ENCODE results near the gene HIRA.

Gene HIRA

GRCh38 chr22:19382240-19382639 lies 49.3 kb downstream of the HIRA start:
- H4K20me1 ChIP-seq (ENCODE audit: insufficient read depth, low read length): no peaks in the 10 kb centered on the region
- no peak overlapping the region for H2AFZ ChIP-seq (ENCODE audit: low read depth, low read length)

GRCh38 chr22:19378344-19378674 lies 53.2 kb downstream of the HIRA start:
- Histone ChIP-seq H3K9ac (ENCODE audit: low read length) (no peak overlapping the region), H3K27me3 (ENCODE audit: low read depth, low read length) (no peaks in the 10 kb centered on the region), H3K9me3 (ENCODE audit: insufficient read depth, low read length) (no peaks in the 10 kb centered on the region), H4K20me1 (ENCODE audit: insufficient read depth, low read length) (no peaks in the 10 kb centered on the region), H3K27ac (ENCODE audit: low read length) (no peak overlapping the region), H3K79me2 (ENCODE audit: low read length) (no peaks in the 10 kb centered on the region), H3K4me1 (ENCODE audit: low read length) (no peaks in the 10 kb centered on the region), H3K36me3 (replicated peaks; ENCODE audit: low read depth, low read length) (peaks cover 66% of the 10 kb centered on the region), H3K4me2 (ENCODE audit: low read length) (no peak overlapping the region), H3K4me3 (ENCODE audit: low read length) (no peak overlapping the region), H2AFZ (ENCODE audit: low read depth, low read length) (no peak overlapping the region)
- TF ChIP-seq EZH2phosphoT487 (IDR thresholded peaks at IDR 0.05; ENCODE audit: low read depth): no peak
- no peak for TF ChIP-seq CTCF (IDR thresholded peaks at IDR 0.05; ENCODE audit: low read depth, low read length)

More at GRCh38 chr22:19382240-19382639, 49.3 kb downstream of the HIRA start:
- H3K9me3 ChIP-seq (ENCODE audit: insufficient read depth, low read length): no peaks in the 10 kb centered on the region
- no peak overlapping the region for H3K27ac ChIP-seq (ENCODE audit: low read length)
- TF ChIP-seq EZH2phosphoT487 (IDR thresholded peaks at IDR 0.05; ENCODE audit: low read depth): no peak
- no peak for TF ChIP-seq CTCF (IDR thresholded peaks at IDR 0.05; ENCODE audit: low read depth, low read length)
- no peak overlapping the region for H3K9ac ChIP-seq (ENCODE audit: low read length)
- H3K36me3 ChIP-seq (replicated peaks; ENCODE audit: low read depth, low read length): peaks cover 50% of the 10 kb centered on the region
- H3K4me3 ChIP-seq (ENCODE audit: low read length): no peak overlapping the region
- H3K4me1 ChIP-seq (ENCODE audit: low read length): no peaks in the 10 kb centered on the region
- H3K79me2 ChIP-seq (ENCODE audit: low read length): no peaks in the 10 kb centered on the region
- no peak overlapping the region for H3K4me2 ChIP-seq (ENCODE audit: low read length)
- no peaks in the 10 kb centered on the region for H3K27me3 ChIP-seq (ENCODE audit: low read depth, low read length)

- H3K79me2 ChIP-seq (ENCODE audit: low read length): no peaks in the 10 kb centered on the region
Measured at GRCh38 chr22:19377565-19378343, 53.8 kb downstream of the HIRA start.

GRCh38 chr22:19376971-19377370 lies 54.6 kb downstream of the HIRA start:
- Histone ChIP-seq H3K36me3 (replicated peaks; ENCODE audit: low read depth, low read length) (peaks cover 62% of the 10 kb centered on the region), H3K4me3 (ENCODE audit: low read length) (no peak overlapping the region), H3K9ac (ENCODE audit: low read length) (no peak overlapping the region), H4K20me1 (ENCODE audit: insufficient read depth, low read length) (no peaks in the 10 kb centered on the region), H3K79me2 (ENCODE audit: low read length) (no peaks in the 10 kb centered on the region), H2AFZ (ENCODE audit: low read depth, low read length) (no peak overlapping the region), H3K27ac (ENCODE audit: low read length) (no peak overlapping the region), H3K9me3 (ENCODE audit: insufficient read depth, low read length) (no peaks in the 10 kb centered on the region), H3K4me1 (ENCODE audit: low read length) (no peaks in the 10 kb centered on the region), H3K4me2 (ENCODE audit: low read length) (no peak overlapping the region), H3K27me3 (ENCODE audit: low read depth, low read length) (no peaks in the 10 kb centered on the region)
- TF ChIP-seq CTCF (IDR thresholded peaks at IDR 0.05; ENCODE audit: low read depth, low read length) (no peak), EZH2phosphoT487 (IDR thresholded peaks at IDR 0.05; ENCODE audit: low read depth) (no peak)

More at GRCh38 chr22:19377565-19378343, 53.8 kb downstream of the HIRA start:
- Histone ChIP-seq H3K4me3 (ENCODE audit: low read length) (no peak overlapping the region), H3K4me1 (ENCODE audit: low read length) (no peaks in the 10 kb centered on the region), H3K27ac (ENCODE audit: low read length) (no peak overlapping the region), H3K4me2 (ENCODE audit: low read length) (no peak overlapping the region), H3K9me3 (ENCODE audit: insufficient read depth, low read length) (no peaks in the 10 kb centered on the region), H3K9ac (ENCODE audit: low read length) (no peak overlapping the region), H3K36me3 (replicated peaks; ENCODE audit: low read depth, low read length) (peaks cover 67% of the 10 kb centered on the region), H2AFZ (ENCODE audit: low read depth, low read length) (no peak overlapping the region), H4K20me1 (ENCODE audit: insufficient read depth, low read length) (no peaks in the 10 kb centered on the region), H3K27me3 (ENCODE audit: low read depth, low read length) (no peaks in the 10 kb centered on the region)
- TF ChIP-seq EZH2phosphoT487 (IDR thresholded peaks at IDR 0.05; ENCODE audit: low read depth) (no peak), CTCF (IDR thresholded peaks at IDR 0.05; ENCODE audit: low read depth, low read length) (no peak)
